SKM-1 (cell line): ENCODE data around the gene ARHGAP29.

Experiments used
- DNase-seq: peaks from one replicate; lab custom pipeline; 2025; ENCODE audit not compliant: unreplicated experiment; lab: John Stamatoyannopoulos, UW

Gene ARHGAP29

GRCh38 chr1:94126651-94127050, 110.7 kb downstream of the ARHGAP29 start:
- no peak for DNase-seq

DNA sequence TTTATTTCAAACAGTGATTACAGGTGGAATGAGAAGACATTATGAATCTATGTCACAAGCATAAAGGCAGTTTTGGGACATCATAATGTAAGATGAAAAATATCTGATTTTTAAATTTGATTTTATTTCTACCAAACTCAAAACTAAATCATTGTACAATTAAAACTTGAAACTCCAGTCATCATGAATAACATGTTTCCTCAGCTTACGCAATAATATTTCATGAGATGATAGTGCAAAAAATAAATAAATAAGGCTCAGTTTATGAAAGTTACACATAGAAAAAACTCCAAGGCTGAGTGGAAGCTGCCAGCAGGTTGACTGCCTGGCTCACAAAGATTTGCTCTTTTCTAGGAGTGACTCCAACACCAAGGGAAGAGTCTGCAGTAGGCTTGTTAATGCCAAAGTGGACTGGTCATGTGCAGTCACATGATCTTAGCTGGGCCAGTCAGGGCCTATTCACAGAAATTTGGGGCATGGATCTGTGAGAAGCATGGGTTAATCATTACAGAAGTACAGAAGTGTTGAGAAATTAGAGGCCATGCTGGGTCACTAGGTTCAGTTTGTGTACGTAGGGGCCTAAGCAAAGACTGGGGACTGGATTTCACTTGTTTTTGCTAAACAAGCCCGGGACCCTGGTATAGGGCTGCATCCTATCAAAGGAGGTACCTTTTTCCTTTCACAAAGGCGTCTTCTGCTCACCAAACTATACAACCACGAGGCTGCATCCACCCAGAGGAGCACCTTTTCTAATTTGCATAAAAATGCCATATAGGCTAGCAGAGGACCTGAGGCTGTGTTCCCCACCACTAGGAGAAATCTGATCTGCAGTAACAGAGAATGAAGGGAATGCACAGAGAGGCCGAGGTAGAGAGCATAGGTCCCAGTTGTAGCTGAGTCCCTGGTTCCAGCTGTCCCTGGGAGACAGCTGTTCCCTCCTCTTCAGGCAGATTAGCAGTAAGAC, 111.6 kb downstream of the ARHGAP29 start:
- DNase-seq = no peak

DNA sequence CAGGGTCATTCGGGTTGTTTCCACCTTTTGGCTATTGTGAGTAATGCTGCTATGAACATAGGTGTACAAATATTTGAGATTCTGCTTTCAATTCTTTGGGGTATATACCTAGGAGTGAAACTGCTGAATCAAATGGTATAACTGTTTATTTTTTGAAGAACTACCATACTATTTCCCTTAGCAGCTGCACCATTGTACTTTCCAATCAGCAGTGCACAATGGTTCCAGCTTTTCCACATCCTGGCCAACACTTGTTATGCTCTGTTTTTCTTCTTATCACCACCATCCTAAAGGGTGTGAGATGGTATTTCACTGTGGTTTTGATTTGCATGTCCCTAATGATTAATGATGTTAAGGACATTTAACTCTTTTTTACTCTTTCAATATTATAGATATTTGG, 112.8 kb downstream of the ARHGAP29 start:
- DNase-seq = no peak

GRCh38 chr1:94122201-94122970, 115.0 kb downstream of the ARHGAP29 start:
- no peak for DNase-seq
